ENCODE data around the gene FGF14.

- TF ChIP-seq, protein P1, sequence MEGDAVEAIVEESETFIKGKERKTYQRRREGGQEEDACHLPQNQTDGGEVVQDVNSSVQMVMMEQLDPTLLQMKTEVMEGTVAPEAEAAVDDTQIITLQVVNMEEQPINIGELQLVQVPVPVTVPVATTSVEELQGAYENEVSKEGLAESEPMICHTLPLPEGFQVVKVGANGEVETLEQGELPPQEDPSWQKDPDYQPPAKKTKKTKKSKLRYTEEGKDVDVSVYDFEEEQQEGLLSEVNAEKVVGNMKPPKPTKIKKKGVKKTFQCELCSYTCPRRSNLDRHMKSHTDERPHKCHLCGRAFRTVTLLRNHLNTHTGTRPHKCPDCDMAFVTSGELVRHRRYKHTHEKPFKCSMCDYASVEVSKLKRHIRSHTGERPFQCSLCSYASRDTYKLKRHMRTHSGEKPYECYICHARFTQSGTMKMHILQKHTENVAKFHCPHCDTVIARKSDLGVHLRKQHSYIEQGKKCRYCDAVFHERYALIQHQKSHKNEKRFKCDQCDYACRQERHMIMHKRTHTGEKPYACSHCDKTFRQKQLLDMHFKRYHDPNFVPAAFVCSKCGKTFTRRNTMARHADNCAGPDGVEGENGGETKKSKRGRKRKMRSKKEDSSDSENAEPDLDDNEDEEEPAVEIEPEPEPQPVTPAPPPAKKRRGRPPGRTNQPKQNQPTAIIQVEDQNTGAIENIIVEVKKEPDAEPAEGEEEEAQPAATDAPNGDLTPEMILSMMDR (IDR thresholded peaks at IDR 0.05), result no peak
- TF ChIP-seq EZH2 (IDR thresholded peaks at IDR 0.05) (no peak), EZH2phosphoT487 (IDR thresholded peaks at IDR 0.05) (no peak)
Measured at GRCh38 chr13:102117175-102117831, 284.5 kb downstream of the FGF14 start.

All from neural progenitor cell (in vitro differentiated cells).